GM21423 (cell line): ENCODE data around the gene KCNJ15.
"Not testable (repeated sequence)": the region's sequence is repeated elsewhere in the genome, so short reads cannot be mapped to it uniquely, and the experiment has no call there.

Source experiments
- ATAC-seq: cut with Tn5 transposase; IDR thresholded peaks from one replicate; pipeline ENCODE4 v1.9.1; 2021; ENCODE audit warnings: mild to moderate bottlenecking, moderate library complexity; ENCODE audit not compliant: unreplicated experiment

KCNJ15 gene

GRCh38 chr21:38244407-38244787, 12.4 kb upstream of the KCNJ15 start:
- ATAC-seq = no peak

DNA sequence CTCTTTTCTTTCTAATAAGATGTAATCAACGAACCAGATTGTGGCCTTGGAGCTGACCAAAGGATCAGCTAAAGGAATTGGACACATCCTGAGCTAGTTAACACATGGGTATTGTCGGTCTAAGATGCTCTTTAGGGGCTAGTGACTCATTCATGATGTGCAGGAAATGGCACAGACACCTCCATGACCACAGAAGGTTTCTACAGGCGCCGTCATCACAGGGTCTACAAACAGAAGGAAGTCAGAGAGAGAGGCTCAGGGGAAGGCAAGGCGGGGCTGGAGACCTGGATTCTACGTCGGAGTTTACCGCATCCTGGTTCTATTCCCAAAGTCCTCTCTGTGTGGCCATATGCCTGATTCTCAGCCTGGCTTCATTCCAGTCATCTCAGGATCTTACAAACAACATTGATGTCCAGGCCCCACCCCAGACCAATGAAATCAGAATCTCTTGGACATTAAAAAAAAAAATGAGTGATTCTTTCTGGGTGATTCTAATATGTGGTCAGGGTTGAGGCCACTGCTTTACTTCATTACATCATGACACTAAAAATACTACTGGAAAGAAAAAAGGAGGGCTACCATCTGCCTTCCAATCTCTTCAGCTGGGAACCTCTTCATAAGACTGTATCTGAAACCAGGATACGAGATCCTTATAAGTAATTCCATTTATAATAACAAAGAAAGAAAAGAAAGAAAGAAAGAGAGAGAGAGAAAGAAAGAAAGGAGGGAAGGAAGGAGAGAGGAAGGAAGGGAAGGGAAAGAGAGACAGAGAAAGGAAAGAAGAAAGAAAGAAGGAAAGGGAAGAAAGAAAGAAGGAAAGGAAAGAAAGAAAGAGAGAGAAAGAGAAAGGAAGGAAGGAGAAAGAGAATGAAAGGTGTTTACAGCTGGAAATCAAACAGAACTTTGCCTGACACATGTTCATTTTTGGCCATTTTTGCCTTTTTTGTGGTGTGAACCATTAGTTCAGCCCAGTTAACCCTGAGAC, 11.6 kb upstream of the KCNJ15 start:
- peak; percentile 83 for ATAC-seq

DNA sequence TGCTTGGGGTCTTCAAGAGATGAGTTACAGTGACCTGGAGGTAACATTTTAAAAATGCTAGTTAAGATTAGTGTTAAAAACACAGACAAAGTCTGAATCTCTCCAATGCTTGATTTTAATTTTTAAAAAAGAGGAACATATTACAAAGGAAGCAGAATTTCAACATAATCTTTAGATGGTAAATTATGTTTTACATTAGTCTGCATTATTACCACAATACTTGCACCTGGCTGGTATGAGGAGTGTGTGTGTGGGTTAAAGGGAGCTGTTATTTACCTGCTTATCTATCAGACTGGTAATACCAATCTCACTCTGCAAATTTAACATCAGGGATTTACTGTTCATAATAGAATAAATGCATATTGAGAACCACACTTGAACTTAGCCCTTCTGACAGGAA, 10.3 kb upstream of the KCNJ15 start:
- ATAC-seq = no peak

GRCh38 chr21:38247054-38247453, 9.7 kb upstream of the KCNJ15 start:
- ATAC-seq = not testable (repeated sequence)

DNA sequence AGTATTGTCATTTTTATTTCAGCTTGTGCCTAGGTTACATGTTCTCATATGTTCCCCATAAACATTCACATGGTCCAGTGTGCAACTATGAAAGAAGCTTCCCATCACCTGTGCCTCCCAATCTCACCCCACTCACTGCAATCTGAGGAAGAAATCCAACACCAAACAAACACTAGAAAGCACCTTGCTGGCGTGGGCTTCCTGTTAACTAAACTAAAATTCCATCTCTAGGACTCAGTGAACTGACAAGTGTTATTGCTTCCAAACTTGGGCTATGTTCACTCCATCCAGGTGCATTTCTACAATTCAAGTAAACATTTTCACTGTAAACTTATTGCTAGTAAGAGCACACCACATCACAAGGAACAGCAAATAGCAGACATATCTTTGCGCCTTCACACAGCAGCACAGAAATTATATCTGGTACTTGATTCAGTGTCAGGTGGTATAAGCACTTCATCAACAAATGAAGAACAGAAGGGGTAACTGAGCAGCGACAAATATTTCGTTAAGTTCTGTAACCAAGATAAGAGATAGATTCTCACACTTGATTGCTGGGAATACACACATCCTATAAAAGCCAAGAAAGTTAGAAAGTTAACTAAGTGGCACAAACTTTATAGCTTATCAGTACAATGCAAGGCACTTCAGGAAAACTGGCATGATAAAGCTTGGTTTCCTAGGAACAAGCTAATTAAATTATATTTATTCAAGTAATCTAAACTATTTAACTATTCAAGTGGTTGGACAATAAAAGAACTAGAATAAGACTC, 8.9 kb upstream of the KCNJ15 start:
- no peak for ATAC-seq

DNA sequence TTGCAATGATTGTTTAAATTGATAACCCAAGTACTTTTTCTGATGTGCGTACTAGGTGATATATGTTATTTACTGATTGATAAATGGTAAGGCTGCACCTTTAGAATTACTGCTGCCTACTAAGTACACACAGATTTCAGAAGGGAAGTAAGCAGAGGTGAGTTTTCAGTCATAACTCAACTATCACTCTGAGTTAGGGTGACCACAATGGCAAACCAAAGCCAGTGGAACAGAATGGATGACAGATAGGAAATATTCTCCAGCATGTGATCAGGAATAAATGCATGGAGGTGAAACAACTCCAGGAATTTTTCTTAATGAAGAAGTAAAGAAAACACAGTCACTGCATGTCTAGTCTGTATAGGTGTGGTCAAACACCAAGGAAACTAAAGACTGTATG, 7.5 kb upstream of the KCNJ15 start:
- ATAC-seq = peak; percentile 67

DNA sequence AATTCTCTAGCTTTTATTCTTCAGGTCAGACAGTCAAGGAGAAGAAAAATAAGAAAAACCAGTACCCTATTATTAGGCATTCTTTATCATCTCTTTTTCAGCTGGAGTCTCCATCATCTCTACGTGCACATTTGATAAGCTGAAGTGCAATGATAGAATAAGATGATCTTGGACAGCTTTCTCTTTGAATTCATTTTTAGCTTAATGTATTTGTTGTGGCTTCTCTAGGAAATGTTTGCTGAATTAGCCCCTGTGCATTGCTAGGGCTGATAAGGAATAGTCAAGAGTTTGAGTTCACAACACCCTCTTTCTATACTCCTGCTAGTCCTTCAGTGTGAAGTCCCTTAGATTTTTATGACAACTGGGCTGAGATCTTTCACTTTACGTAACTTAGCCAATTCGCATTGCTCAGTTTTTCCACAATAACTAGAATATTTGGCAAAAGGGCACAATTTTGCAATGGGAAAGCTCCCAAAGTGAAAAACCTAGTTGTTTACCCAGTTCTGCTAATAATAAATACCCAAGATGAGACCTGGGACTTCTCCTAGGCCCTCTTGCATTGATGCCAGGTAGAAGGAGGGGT, 7.0 kb upstream of the KCNJ15 start:
- ATAC-seq = no peak

- no peak for ATAC-seq
Observed at GRCh38 chr21:38250991-38251418, 5.8 kb upstream of the KCNJ15 start.

DNA sequence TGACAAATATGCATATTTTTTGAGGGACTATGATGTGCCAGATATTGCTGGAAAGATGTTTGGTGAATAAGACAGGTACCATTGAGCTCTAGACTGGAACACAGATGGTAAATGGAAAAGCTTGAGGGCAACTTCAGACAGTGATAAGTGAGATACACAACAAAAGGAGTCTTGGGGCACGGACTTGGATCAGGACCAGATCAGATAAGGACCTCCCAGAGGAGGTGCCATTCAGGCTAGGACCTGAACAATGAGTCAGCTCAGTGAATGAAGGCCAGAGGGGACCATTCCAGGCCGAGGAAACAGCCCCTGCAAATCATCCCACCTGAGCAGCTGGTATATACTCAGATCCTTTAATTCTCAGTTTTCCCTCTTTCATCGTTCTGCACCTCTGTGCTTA, 1.8 kb upstream of the KCNJ15 start:
- ATAC-seq = no peak

- ATAC-seq = no peak
Observed at GRCh38 chr21:38255571-38256117, 1.1 kb upstream of the KCNJ15 start.

DNA sequence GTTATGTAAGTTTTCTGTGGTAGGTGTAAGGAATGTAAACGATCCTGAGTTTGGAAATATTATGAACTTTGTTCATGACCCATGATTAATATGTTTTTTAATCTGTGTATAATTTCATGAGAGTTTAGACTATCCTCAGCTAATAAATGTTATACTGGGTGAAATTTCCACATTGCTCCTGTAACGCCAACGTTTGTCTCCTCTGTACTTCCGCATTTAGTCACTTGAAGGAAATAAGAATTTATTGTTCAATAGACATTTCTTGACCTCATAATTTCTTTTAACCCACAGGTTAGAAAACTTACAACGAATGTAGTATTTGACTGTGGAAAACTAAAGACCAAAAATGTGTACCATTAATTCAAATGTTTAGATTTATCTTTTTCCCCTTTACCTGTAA, 876 bp downstream of the KCNJ15 start:
- no peak for ATAC-seq

DNA sequence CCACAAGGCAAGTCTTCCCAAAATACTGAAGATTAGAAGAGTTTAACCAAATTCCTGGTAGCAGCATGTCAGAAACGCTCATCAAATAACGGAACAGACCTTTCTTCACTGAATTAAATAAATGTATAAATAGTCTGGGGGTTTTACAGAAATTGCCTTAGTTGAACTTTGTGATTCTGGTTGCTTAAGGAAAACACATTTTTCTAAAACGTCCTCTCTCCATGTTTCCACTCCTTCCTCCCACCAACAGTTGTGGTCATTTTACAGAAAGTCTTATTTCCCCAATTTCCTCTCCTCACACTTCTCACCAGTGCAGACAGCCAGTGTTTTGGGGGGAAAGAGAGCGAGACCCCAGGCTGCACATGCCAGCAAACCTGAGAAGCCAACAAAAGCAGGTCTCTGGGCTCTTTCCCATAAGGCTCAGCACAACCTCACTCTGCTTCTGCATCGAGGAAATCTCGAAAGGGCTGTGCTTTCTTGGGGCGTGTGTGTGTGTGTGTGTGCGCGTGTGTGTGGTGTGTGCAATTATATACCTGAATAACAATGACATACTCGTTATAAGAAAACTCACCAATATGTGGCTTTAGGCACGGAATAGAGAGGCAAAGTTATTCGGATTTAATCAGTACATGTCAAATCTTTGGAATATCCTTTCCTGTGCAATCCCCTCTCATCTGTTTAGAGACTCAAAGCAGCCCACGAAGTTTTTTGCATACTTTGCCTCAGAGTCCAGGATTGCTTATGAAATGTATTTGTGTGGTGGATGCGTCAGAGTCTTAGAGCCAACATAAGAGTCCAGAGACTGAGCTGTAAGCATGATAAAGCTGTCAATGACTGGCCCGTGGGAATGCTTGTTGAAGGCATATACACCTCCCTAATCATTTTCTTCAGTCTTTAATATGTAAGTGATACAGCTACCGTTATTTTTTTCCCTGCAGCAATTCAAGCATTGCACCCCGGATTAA, 2.0 kb downstream of the KCNJ15 start:
- ATAC-seq = no peak

GRCh38 chr21:38259665-38260064, 2.9 kb downstream of the KCNJ15 start:
- ATAC-seq = no peak

GRCh38 chr21:38260426-38260825, 3.6 kb downstream of the KCNJ15 start:
- no peak for ATAC-seq

DNA sequence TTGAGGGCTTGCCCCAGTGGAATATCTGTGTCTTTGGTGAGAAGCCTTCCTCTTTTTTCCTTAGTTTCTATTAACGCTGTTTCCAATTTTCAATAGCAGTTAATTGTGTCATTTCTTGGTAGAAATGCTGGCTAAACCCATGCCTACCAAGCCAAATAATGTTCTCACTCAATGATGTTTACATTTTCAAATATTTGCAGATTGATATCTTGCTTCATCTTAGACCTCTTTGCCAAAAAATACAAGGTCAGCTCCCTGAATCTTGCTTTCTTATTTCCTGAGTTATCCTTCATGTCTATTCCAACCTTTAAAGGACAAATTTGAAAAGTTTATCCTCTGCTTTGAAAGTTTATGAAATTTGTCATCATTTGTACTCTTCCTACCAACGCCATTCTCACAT, 5.1 kb downstream of the KCNJ15 start:
- ATAC-seq = no peak

GRCh38 chr21:38263493-38263892, 6.7 kb downstream of the KCNJ15 start:
- ATAC-seq = no peak

GRCh38 chr21:38264571-38264970, 7.8 kb downstream of the KCNJ15 start:
- no peak for ATAC-seq

DNA sequence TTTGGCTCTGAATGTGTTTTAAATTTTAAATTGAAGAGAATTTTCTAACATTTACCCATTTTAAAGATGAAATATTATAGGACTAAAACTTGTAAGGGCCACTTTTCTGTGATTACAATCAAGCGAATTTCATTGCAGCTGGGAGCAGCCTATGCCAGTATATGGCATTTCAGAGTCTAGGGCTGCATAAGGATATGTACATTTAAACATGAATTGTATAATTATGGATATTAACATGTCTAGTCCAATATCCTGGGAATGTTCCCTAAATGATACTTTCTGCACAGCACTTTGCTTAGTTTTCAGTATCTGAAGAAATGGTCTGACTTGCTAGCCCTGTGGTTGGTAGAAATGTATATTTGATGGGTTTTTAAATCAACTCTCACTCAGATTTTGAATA, 8.4 kb downstream of the KCNJ15 start:
- ATAC-seq = no peak

- no peak for ATAC-seq
Observed at GRCh38 chr21:38266732-38267131, 9.9 kb downstream of the KCNJ15 start.

DNA sequence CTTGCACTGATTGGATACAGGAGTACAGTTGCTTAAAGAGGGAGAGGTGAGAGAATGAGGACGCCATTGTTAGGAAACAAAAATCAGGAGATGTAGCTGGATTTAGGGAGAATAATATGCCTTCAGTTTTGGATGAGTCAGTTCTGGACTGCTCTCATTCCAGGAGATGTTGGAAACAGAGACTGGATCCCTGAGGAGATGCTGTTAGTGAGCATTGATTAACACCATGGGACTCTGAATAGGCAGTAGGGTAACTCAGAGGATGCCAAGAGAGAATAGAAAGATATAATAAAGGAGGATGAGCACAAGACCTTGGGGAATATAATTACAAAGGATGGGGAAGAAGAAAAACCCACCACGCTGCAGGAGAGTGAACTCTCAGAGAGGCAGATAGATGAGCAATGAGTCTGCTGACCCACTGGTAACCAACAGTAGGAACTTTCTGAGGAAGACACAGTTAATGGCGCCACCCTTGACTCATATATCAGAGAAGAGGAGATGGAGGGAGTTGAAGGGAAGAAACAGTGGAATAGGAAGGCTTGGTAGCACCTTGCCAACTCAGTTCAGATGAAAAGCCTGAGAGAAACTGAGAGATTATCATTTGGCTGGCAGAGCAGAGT, 10.5 kb downstream of the KCNJ15 start:
- ATAC-seq = no peak
